Breast epithelium (tissue), 4 donors: Measurements from ENCODE around the gene TEP1. TPM values are rescaled to one million over a fixed set of nuclear protein-coding genes. Genes with fewer than 3 reads are reported as not detected.

Experiments used
- DNase-seq, 2 donors: peaks; one replicate each; pipeline ENCODE4 v3.0.0-alpha.2; 2019; ENCODE audit warnings: low spot score in 2 of 2
- H3K27ac ChIP-seq, 2 donors: fragments of 200-600 bp; sonication (generic) in 1 of 2; one replicate each; pipeline ENCODE4 v1.5.1; 2016 to 2019; ENCODE audit warnings: mild to moderate bottlenecking in 1 of 2
- H3K27me3 ChIP-seq, 2 donors: fragments of 200-600 bp; sonication (generic) in 1 of 2; one replicate each; pipeline versions ENCODE4 v1.5.1 to v1.6.0; 2017 to 2019; ENCODE audit warnings: control low read depth in 1 of 2, mild to moderate bottlenecking in 1 of 2
- H3K36me3 ChIP-seq: fragments of 200-600 bp; one replicate; pipeline ENCODE4 v1.5.1; 2019
- H3K4me1 ChIP-seq, 2 donors: fragments of 200-600 bp; sonication (generic); one replicate each; pipeline ENCODE4 v1.5.1; 2016 to 2019; ENCODE audit warnings: control low read depth in 1 of 2
- H3K4me3 ChIP-seq, 3 donors: fragments of 200-600 bp; sonication (generic); 1 replicate in 2 of 3; 2 replicates in 1 of 3; pipeline ENCODE4 v1.5.1; 2016 to 2019; ENCODE audit warnings: mild to moderate bottlenecking in 3 of 3, moderate library complexity in 2 of 3
- H3K9me3 ChIP-seq, 2 donors: fragments of 200-600 bp; sonication (generic) in 1 of 2; one replicate each; pipeline ENCODE4 v1.5.1; 2016 to 2019; ENCODE audit warnings: control low read depth in 1 of 2
- CTCF ChIP-seq, 3 donors: fragments of 450-650 bp; IDR thresholded peaks; one replicate each; pipeline ENCODE4 v1.5.1; 2016 to 2017; ENCODE audit warnings: antibody characterized with exemption in 3 of 3, mild to moderate bottlenecking in 3 of 3, moderate library complexity in 3 of 3
- POLR2A ChIP-seq: fragments of 450-650 bp; IDR thresholded peaks from one replicate; pipeline ENCODE4 v1.6.1; 2016; ENCODE audit warnings: antibody characterized with exemption, mild to moderate bottlenecking, moderate library complexity
- POLR2AphosphoS5 ChIP-seq, 3 donors: sonication (generic); formaldehyde crosslinking; IDR thresholded peaks; one replicate each; pipeline ENCODE4 v1.6.1; 2017; ENCODE audit warnings: antibody characterized with exemption in 3 of 3
- intact Hi-C: fragments of 100-400 bp; cut with DNase I; formaldehyde crosslinking; loops from one replicate; pipeline ENCODE4 v1.15.1; 2023; ENCODE audit warnings: low total_unique reads
- total RNA-seq, 3 donors: library from RNA; depleted of rRNA; stranded (reverse); fragments of >200 nt; gene quantifications; one replicate each; pipeline ENCODE4 v1.1.0, GENCODE V29; 2016

TEP1 gene
- total RNA-seq, 3 donors from 2014 or later = 21.3 to 34.5 (median 27.2) TPM

GRCh38 chr14:20332431-20332787 is 80.9 kb downstream of the TEP1 start:
- peaks cover 5% of the 10 kb centered on the region for H3K36me3 ChIP-seq
- H3K9me3 ChIP-seq = no peaks in the 10 kb centered on the region
- no peaks in the 10 kb centered on the region for H3K27me3 ChIP-seq
- H3K4me3 ChIP-seq = peak overlapping the region; percentile 47 to 70 (median 63)
- H3K27ac ChIP-seq = peak overlapping the region; percentile 83 to 91
- no peak for DNase-seq
- H3K4me1 ChIP-seq = no peaks in the 10 kb centered on the region
- intact Hi-C loops = loop anchor here (10.0 kb wide), 1 partner anchor 1122 kb away; the partner anchor contains the start of gene CHD8
- no peak for TF ChIP-seq CTCF (IDR thresholded peaks at IDR 0.05)
- TF ChIP-seq POLR2AphosphoS5 (IDR thresholded peaks at IDR 0.05) = no peak
- TF ChIP-seq POLR2A = no peak

DNA sequence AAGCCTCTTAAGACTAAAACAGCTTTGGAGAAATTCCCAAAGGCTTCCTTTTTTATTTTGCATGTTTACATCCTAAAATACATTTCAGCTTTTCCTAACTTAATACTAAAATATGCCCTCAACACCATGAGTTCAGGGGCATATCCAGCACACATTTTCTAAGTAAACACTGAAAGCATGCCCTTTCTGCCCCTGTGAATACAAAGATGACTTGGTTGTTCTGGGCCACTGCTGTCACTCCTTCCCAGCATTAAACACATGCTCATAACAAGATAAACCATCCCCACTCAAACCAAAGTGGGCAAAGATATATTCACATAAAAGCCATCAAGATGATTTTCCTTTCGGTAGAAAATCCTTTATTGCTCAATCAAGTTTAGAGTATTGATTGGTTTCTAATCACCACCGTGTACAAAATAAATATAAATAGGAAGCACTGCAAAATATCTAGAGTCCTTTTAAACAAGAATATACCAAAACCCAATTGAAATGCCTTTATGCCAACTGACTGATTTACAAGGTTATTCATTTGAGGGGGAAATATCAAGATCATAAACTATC is 82.2 kb downstream of the TEP1 start:
- Histone ChIP-seq H3K27ac (no peak overlapping the region), H3K4me1 (no peaks in the 10 kb centered on the region), H3K9me3 (no peaks in the 10 kb centered on the region), H3K4me3 (no peak overlapping the region), H3K36me3 (peaks cover 5% of the 10 kb centered on the region), H3K27me3 (no peaks in the 10 kb centered on the region)
- DNase-seq = no peak
- intact Hi-C loops = loop anchor here (10.0 kb wide), 1 partner anchor 1124 kb away; the partner anchor contains the start of gene CHD8
- no peak for TF ChIP-seq POLR2A
- TF ChIP-seq CTCF (IDR thresholded peaks at IDR 0.05) = no peak
- TF ChIP-seq POLR2AphosphoS5 (IDR thresholded peaks at IDR 0.05) = no peak

GRCh38 chr14:20329355-20329754 is 83.9 kb downstream of the TEP1 start:
- no peak for DNase-seq
- no peak for TF ChIP-seq POLR2A
- no peak for TF ChIP-seq POLR2AphosphoS5 (IDR thresholded peaks at IDR 0.05)
- TF ChIP-seq CTCF (IDR thresholded peaks at IDR 0.05) = no peak
- no peak overlapping the region for H3K4me3 ChIP-seq
- H3K27ac ChIP-seq = no peak overlapping the region
- H3K36me3 ChIP-seq = peaks cover 5% of the 10 kb centered on the region
- no peaks in the 10 kb centered on the region for H3K27me3 ChIP-seq
- intact Hi-C loops = no loop called here
- no peaks in the 10 kb centered on the region for H3K9me3 ChIP-seq
- H3K4me1 ChIP-seq = no peaks in the 10 kb centered on the region

DNA sequence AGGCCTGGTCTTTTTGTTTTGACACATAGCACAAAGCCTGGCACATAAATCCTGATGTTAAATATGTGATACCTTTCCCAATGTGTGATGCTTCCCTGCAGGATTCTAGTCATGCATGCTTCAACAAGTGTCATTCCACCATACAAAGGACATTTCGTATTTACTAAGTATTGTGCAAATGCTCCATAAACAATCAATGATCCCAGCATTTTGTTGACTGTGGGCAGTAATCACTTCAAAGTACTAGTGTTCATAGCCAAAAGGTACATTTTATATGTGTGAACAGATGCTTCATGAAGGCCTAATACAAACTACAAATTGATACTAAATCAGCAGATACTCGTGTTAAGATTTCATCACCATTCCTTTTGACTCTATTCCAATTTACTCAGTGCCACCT is 84.6 kb downstream of the TEP1 start:
- intact Hi-C loops = no loop called here
- H3K36me3 ChIP-seq = peaks cover 5% of the 10 kb centered on the region
- no peak overlapping the region for H3K4me3 ChIP-seq
- no peak overlapping the region for H3K27ac ChIP-seq
- no peaks in the 10 kb centered on the region for H3K9me3 ChIP-seq
- H3K27me3 ChIP-seq = no peaks in the 10 kb centered on the region
- no peak for DNase-seq
- no peak for TF ChIP-seq POLR2AphosphoS5 (IDR thresholded peaks at IDR 0.05)
- TF ChIP-seq POLR2A = no peak
- no peak for TF ChIP-seq CTCF (IDR thresholded peaks at IDR 0.05)
- no peaks in the 10 kb centered on the region for H3K4me1 ChIP-seq

GRCh38 chr14:20327005-20327869 is 86.1 kb downstream of the TEP1 start:
- TF ChIP-seq POLR2A (no peak), CTCF (IDR thresholded peaks at IDR 0.05) (peak; percentile 37 to 70 (median 65))
- Histone ChIP-seq H3K27me3 (no peaks in the 10 kb centered on the region), H3K36me3 (peaks cover 5% of the 10 kb centered on the region), H3K9me3 (no peaks in the 10 kb centered on the region), H3K4me1 (no peaks in the 10 kb centered on the region), H3K27ac (peak overlapping the region in 1 of 2 donors; percentile 19), H3K4me3 (no peak overlapping the region)
- intact Hi-C loops = no loop called here
- no peak for DNase-seq
